GM19043 (cell line): ENCODE measurements around the gene SNED1.
"Not testable (repeated sequence)": the region's sequence is repeated elsewhere in the genome, so short reads cannot be mapped to it uniquely, and the experiment has no call there.

Experiments
- ATAC-seq: cut with Tn5 transposase; IDR thresholded peaks from one replicate; pipeline ENCODE4 v1.9.1; 2021; ENCODE audit warnings: low read depth; ENCODE audit not compliant: unreplicated experiment

Gene SNED1

GRCh38 chr2:241104611-241105010 lies 106.2 kb downstream of the SNED1 start:
- ATAC-seq, result not testable (repeated sequence)

GRCh38 chr2:241105641-241106040 lies 107.2 kb downstream of the SNED1 start:
- no peak for ATAC-seq

- no peak for ATAC-seq
These were observed 108.8 kb downstream of the SNED1 start for GRCh38 chr2:241107031-241107783.

GRCh38 chr2:241108271-241109209 lies 110.1 kb downstream of the SNED1 start:
- no peak for ATAC-seq

- no peak for ATAC-seq
These were observed 111.0 kb downstream of the SNED1 start for GRCh38 chr2:241109210-241110088.

- ATAC-seq, result no peak
These were observed 111.7 kb downstream of the SNED1 start for GRCh38 chr2:241110089-241110606.

- peak; percentile 50 for ATAC-seq
These were observed 112.4 kb downstream of the SNED1 start for GRCh38 chr2:241110607-241111439.

- no peak for ATAC-seq
These were observed 113.0 kb downstream of the SNED1 start for GRCh38 chr2:241111440-241111805.

GRCh38 chr2:241112046-241112445 lies 113.6 kb downstream of the SNED1 start:
- ATAC-seq, result no peak

GRCh38 chr2:241112592-241112991 lies 114.2 kb downstream of the SNED1 start:
- ATAC-seq, result no peak

- no peak for ATAC-seq
These were observed 116.4 kb downstream of the SNED1 start for GRCh38 chr2:241114836-241115235.

GRCh38 chr2:241115361-241115760 lies 116.9 kb downstream of the SNED1 start:
- ATAC-seq, result no peak

- ATAC-seq, result no peak
These were observed 118.5 kb downstream of the SNED1 start for GRCh38 chr2:241116606-241117560.

- no peak for ATAC-seq
These were observed 120.5 kb downstream of the SNED1 start for GRCh38 chr2:241118737-241119505.

GRCh38 chr2:241120440-241120839 lies 122.0 kb downstream of the SNED1 start:
- no peak for ATAC-seq

GRCh38 chr2:241121008-241121407 lies 122.6 kb downstream of the SNED1 start:
- ATAC-seq, result no peak

- no peak for ATAC-seq
These were observed 124.1 kb downstream of the SNED1 start for GRCh38 chr2:241122376-241123002.
